ENCODE measurements around the gene THOP1. TPM values are rescaled to one million over a fixed set of nuclear protein-coding genes. Genes with fewer than 3 reads are reported as not detected.
A peak's percentile ranks its signal among the peaks of the same experiment; 100 is the strongest.

THOP1 gene
- total RNA-seq, 2 experiments from 2014 or later: 80.0 to 85.4 TPM

DNA sequence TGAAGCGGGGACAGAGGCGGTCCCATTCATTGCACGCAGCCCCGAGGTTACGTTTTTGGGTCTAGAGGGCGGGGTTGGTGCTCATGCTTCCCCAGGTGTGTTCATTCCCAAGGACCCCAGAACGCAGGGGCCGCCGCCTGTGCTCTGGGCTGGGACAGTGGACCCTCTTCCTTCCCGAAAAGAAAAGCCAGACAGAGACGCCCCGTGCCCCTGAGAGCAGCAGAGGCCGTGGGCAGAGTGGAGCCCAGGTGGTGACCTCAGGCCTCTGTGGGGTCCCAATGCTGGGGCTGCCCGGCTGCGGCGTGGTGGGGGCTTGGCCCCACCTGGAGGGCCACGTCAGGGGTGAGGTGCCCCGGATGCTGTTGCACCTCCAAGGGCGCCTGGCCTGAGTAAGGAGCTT, 17.6 kb upstream of the THOP1 start:
- H3K4me3 Mint-ChIP-seq: no peak overlapping the region
- H3K4me1 Mint-ChIP-seq: peaks cover 2% of the 10 kb centered on the region
- ChIA-PET POLR2A (no interaction called here), CTCF (no interaction called here)
- H3K36me3 Mint-ChIP-seq (ENCODE audit: low read depth): peaks cover 8% of the 10 kb centered on the region
- H3K9me3 Mint-ChIP-seq: no peaks in the 10 kb centered on the region
- no peak overlapping the region for H3K27ac Mint-ChIP-seq
- no peaks in the 10 kb centered on the region for H3K27me3 Mint-ChIP-seq
- DNase-seq: no peak

DNA sequence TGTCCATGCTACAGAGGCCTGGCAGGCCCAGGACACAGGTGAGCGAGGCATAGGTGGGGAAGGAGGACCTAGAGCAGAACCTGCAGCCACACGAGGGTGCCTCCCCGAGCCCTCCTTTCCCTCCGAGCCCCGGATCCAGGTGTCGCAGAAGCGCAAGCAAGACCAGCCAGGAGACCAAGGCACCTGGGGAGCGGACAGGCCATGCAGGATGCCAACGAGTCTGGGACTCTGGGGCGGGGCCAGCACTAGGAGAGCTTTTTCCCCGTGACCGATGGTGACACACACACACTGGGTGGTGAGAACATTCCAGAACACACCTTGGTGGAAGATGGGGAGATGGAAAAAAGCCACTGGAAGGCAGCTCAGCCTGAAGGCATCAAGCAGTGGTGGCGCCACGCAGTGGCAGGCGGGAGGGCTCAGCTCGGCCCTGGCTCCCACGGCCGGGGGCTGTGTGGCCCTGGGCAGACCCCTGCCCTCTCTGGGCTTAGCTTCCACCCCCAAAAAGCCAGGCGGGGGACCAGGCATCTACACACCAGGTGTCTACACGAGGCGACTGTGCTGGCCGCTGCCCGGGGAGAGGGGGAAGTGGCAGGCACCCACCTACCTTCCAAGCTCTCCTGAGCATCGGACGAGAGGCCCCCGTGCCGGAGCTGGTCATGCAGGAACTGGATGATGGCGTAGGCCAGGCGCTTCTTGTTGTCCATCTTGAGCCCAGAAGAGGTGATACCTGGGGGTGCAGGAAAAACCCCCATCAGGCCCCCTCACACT, 16.8 kb upstream of the THOP1 start:
- Mint-ChIP-seq H3K36me3 (ENCODE audit: low read depth) (peaks cover 8% of the 10 kb centered on the region), H3K27ac (no peak overlapping the region), H3K4me1 (peaks cover 2% of the 10 kb centered on the region), H3K27me3 (no peaks in the 10 kb centered on the region), H3K9me3 (no peaks in the 10 kb centered on the region), H3K4me3 (no peak overlapping the region)
- POLR2A ChIA-PET: interaction anchor here (1.5 kb wide), 1 partner anchor 14 kb away, joined by 5 read pairs; the partner anchor contains the start of gene SGTA
- CTCF ChIA-PET: no interaction called here
- DNase-seq: no peak

DNA sequence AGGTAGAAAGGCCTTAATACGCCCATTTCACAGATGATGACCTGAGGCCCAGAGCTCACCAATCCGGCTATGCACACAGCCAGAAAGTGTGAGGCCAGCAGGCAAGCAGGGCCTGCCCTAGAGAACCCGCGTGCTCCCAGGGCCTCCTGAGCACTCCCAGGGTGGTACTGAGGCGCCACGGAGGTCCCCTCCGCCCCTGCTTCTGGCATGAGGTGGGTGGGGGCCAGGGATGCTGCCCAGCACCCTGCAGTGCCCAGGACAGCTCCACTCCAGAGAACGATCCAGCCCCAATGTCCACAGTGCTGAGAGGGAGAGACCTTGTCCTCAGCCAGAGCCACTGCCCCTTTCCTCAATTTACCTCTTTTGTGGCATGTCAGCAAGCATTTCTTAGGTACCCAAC, 16.1 kb upstream of the THOP1 start:
- H3K27me3 Mint-ChIP-seq: no peaks in the 10 kb centered on the region
- CTCF ChIA-PET: no interaction called here
- no peak overlapping the region for H3K4me3 Mint-ChIP-seq
- H3K4me1 Mint-ChIP-seq: peaks cover 6% of the 10 kb centered on the region
- DNase-seq: no peak
- no peak overlapping the region for H3K27ac Mint-ChIP-seq
- H3K9me3 Mint-ChIP-seq: no peaks in the 10 kb centered on the region
- POLR2A ChIA-PET: interaction anchor here (1.5 kb wide), 1 partner anchor 14 kb away, joined by 5 read pairs; the partner anchor contains the start of gene SGTA
- H3K36me3 Mint-ChIP-seq (ENCODE audit: low read depth): peaks cover 8% of the 10 kb centered on the region

DNA sequence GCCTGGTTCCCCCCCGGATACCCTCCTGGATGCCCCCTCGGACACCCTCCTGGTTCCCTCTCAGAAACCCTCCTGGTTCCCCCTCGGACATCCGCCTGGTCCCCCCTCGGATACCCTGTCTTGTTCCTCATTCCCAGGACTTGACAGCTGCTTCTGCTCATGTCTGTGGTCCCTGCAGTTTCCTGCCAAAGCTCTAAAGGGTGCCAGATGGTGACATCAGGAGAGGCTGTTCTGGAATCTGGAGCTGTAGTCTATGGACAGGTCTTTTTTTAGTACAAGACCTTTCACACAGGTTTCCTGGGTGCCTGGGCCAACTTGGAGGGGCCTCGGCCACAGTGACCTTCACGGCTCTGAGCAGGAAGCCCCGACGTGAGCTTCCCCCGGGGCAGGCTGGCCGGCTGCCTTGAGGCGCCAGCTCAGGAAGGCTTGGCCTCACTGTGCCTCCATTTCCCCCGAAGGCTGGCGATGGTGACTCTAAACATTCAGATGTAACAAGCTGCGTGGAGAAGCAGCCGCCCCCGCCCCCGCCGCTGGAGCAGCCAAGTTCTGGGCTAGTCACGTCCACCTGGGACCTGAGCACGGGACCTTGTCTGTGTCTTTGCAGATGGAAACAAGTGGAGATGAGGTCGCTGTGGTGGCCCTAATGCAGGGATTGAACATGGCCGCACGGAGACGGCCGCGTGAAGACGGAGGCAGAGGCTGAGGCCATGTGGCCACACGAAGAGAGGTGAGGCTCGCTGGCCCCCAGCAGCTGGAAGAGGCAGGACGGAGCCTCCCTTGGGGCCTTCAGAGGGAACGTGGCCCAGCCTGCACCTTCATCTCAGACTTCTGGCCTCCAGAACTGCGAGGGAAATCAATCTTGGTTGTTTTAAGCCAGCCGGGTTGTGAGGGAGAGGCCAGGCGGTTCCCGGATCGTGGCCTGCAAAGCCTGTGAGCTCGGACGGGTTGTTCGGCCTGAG, 15.0 kb upstream of the THOP1 start:
- Mint-ChIP-seq H3K4me3 (no peak overlapping the region), H3K4me1 (peaks cover 16% of the 10 kb centered on the region), H3K9me3 (no peaks in the 10 kb centered on the region), H3K36me3 (ENCODE audit: low read depth) (peaks cover 8% of the 10 kb centered on the region), H3K27ac (no peak overlapping the region), H3K27me3 (no peaks in the 10 kb centered on the region)
- no peak for DNase-seq
- CTCF ChIA-PET: no interaction called here
- POLR2A ChIA-PET: no interaction called here

DNA sequence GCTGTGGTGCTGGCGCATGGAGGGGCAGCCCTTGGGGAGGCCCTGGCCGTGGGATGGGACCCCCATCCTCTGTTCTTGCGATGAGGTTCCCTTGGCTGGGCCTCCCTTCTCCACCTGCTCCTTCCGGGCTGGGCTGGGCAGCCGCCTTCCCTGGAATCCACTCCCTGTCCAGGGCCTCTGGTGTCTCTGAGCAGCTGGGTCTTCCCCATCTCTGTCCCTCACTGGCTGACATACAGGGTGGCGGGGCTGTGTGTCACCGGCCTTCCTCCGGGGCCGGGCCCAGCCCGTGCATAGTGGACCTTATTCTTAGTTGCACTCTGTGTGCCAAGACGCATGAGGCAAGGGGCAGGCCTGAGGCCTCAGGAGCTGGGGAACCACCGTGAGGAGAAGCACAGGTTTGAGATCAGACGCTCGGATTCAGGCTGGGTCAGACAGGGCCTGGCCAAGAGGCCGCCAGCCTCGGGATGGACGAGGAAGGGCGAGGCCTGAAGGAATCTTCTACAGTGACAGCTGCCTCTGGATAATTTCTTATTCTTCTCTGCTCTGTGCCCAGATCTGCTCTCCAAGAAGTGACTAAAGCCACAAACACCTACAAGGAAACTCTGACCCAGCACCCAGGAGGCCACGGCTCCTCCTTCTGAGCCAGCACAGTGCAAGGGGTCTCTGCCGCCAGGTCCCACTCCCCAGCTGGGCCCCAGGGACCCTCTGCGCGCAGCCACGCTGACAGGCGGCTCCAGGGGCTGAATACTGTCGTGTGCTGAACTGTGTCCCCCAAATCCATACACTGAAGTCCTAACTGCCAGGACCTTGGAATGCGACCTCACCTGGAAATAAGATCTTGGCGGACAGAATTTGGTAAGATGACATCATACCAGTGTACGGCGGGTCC, 13.3 kb upstream of the THOP1 start:
- CTCF ChIA-PET: no interaction called here
- no peak overlapping the region for H3K4me3 Mint-ChIP-seq
- peaks cover 28% of the 10 kb centered on the region for H3K4me1 Mint-ChIP-seq
- no peak for DNase-seq
- no peaks in the 10 kb centered on the region for H3K9me3 Mint-ChIP-seq
- no peaks in the 10 kb centered on the region for H3K27me3 Mint-ChIP-seq
- POLR2A ChIA-PET: no interaction called here
- no peak overlapping the region for H3K27ac Mint-ChIP-seq
- H3K36me3 Mint-ChIP-seq (ENCODE audit: low read depth): peaks cover 4% of the 10 kb centered on the region

DNA sequence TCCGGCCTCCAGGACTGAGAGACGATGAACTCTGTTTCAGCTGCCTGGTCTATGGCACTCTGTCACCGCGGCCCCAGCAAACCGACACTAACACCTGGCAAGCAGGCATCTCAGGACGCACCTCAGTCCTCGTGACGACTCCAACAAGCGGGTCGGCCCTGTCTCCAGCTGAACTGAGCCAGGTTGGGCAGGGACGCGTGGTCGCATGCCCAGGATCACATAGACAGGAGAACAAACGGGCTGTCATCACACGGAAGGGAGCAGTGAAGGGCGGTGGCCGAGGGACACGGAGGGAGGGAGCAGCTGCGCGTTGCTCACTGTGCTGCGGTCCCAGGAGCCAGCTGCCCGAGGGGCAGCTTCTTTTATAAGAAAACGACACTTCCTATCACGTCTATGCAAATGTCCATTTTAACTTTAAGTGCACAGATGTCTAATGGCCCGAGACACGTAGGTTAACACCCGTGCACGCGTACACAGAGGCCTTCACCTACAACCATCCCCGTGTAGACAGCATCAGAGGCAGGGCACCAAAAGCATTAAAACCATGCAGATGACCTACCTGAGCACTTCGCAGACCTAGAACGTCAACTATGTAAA, 11.1 kb upstream of the THOP1 start:
- H3K27ac Mint-ChIP-seq: no peak overlapping the region
- peaks cover 28% of the 10 kb centered on the region for H3K4me1 Mint-ChIP-seq
- ChIA-PET POLR2A (no interaction called here), CTCF (no interaction called here)
- no peaks in the 10 kb centered on the region for H3K9me3 Mint-ChIP-seq
- peaks cover 4% of the 10 kb centered on the region for H3K36me3 Mint-ChIP-seq (ENCODE audit: low read depth)
- DNase-seq: no peak
- H3K4me3 Mint-ChIP-seq: no peak overlapping the region
- H3K27me3 Mint-ChIP-seq: no peaks in the 10 kb centered on the region

DNA sequence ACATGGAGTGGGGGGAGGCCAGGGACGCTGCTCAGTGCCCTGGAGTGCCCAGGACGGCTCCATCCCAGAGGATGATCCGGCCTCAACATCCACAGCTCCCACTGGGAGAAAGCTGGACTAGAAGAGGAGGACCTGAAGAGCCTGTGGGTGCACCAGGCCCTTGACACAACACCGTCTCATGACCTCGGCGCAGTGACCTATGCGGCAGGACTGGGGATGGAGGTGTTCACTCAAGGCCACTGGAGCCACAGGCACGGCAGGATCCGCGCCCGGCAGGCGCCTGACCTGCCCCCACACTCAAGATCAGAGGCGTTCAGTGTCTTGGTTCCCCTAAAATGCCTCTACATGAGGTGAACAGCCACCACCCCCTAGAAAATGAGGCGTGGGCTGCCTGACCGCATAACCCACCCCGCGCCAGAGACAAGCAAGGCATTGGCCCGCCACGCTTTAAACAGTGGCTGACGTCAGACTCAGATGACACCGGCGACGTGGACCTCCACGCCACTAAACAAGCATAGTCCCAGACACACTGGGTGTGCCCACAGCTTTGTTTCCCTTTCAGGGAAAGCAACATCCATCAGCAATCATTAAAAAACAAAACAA, 10.2 kb upstream of the THOP1 start:
- peak overlapping the region; percentile 91 for H3K27ac Mint-ChIP-seq
- H3K4me3 Mint-ChIP-seq: peak overlapping the region; percentile 76
- POLR2A ChIA-PET: interaction anchor here (0.6 to 1.6 kb wide), 5 partner anchors 9 to 64 kb away, joined by 3 to 8 read pairs (median 3); partner anchors contain the start of genes SLC39A3 and THOP1
- peaks cover 30% of the 10 kb centered on the region for H3K4me1 Mint-ChIP-seq
- CTCF ChIA-PET: interaction anchor here (1.3 kb wide), 1 partner anchor 127 kb away, joined by 4 read pairs; no protein-coding TSS in a partner anchor
- H3K9me3 Mint-ChIP-seq: no peaks in the 10 kb centered on the region
- H3K36me3 Mint-ChIP-seq (ENCODE audit: low read depth): peaks cover 5% of the 10 kb centered on the region
- no peak for DNase-seq
- H3K27me3 Mint-ChIP-seq: no peaks in the 10 kb centered on the region

DNA sequence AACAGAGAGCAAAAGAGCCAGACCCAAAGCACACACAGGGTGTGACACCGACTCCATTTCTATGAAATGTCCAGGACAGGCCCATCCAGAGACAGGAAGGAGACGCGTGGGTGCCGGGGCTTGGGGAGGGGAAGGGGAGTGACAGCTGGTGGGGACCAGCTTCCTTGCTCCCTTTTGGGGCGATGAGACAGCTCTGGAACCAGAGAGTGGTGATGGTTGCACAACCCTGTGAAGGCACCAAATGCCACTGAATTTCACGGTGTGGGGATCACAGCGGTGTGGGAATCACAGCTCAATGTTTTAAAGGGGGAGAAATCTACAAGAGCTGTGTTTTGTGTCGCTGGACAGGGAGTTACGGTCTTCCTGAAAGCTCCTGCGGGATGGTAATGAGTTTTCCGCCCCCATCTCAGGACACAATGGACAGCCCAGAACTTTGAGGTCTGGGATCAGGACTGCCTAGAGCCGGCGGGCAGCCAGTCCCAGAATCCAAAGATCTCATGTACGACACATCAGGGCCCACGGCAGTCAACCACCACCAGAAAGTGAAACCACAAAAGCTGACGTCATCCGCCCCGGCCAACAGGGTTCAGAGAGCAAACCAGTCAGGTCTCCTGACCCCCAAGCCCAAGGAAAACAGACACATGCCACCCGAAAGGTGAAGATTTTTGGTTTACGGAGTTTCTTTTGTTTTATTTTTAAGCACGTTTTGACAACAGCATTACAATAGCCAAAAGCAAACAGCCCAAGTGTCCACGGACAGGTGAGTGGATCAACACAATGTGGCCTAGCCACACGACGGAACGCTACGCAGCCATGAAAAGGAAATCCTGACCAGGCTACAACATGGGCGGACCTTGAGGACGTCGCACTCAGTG, 9.5 kb upstream of the THOP1 start:
- peak overlapping the region; percentile 76 for H3K4me3 Mint-ChIP-seq
- H3K4me1 Mint-ChIP-seq: peaks cover 37% of the 10 kb centered on the region
- peak overlapping the region; percentile 91 for H3K27ac Mint-ChIP-seq
- H3K36me3 Mint-ChIP-seq (ENCODE audit: low read depth): peaks cover 10% of the 10 kb centered on the region
- POLR2A ChIA-PET: interaction anchor here (0.6 to 1.6 kb wide), 5 partner anchors 9 to 65 kb away, joined by 3 to 8 read pairs (median 3); partner anchors contain the start of genes SLC39A3 and THOP1
- CTCF ChIA-PET: interaction anchor here (1.3 kb wide), 1 partner anchor 127 kb away, joined by 4 read pairs; no protein-coding TSS in a partner anchor
- H3K27me3 Mint-ChIP-seq: no peaks in the 10 kb centered on the region
- DNase-seq: peak; percentile 79
- H3K9me3 Mint-ChIP-seq: no peaks in the 10 kb centered on the region

DNA sequence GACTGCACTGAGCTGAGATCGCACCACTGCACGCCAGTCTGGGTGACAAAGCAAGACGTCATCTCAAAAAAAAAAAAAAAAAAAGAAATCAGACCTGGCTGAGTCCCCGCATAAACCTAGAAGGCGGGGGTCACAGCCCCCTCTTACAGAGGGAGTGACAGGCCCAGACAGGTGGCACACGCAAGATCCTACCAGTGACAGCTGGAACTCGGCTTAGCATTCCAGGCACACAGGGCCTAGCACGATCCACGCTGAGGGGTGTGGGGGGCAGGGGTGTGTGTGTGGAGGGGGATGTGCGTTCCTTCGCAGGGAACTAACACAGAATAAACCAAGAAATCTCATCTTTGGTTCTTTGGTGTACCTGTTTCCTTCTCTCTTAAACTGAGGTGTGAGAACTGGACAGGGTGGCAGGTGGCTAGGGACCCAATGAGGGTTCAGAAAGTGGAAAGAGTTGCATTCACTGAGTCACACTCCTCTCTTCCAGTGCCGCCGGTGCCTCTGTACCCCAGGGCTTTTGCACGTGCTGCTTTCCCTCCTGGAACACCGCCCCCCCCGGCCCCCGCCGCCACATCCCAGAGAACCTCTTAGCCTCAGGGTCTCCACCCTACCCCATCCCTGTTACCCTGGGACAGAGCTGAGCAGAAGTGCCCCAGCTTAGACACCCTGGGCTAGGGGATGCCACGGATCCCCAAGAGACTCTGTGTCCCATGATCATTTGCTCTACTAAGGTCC, 7.2 kb upstream of the THOP1 start:
- Mint-ChIP-seq H3K9me3 (no peaks in the 10 kb centered on the region), H3K36me3 (ENCODE audit: low read depth) (peaks cover 16% of the 10 kb centered on the region), H3K4me1 (peaks cover 53% of the 10 kb centered on the region), H3K27ac (peak overlapping the region; percentile 34), H3K27me3 (no peaks in the 10 kb centered on the region), H3K4me3 (no peak overlapping the region)
- DNase-seq: no peak
- ChIA-PET POLR2A (no interaction called here), CTCF (no interaction called here)

DNA sequence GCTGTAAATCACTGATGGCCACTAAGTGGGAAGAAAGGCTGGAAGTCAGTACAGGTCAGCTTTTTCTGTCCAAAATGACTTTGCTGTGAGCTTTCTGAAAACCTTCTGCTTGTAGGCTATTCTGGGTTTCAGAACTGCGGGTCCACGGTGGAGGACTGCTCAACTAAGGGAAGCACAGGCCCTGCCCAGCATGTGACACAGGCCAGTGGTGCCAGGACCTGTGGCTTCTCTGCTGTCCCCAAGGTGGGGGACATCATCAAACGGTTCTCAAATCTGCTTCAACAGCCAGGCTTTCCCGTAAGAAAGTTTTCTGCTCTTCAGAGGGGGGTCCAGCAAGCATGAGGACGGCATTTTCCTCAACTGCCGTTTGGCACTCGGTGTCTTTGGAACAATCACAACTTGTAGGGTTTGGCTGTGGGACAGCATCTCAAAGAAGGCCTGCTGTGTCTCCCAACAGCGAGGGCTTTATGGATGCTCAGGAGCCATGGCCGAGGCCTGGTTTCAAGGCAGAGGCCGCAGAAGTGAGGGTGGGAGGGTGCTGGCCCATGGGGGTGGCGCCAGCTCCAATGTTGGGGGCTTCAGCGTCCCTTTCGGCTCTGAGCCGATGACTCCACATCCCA, 6.1 kb upstream of the THOP1 start:
- Mint-ChIP-seq H3K9me3 (no peaks in the 10 kb centered on the region), H3K27ac (no peak overlapping the region), H3K4me3 (no peak overlapping the region), H3K36me3 (ENCODE audit: low read depth) (peaks cover 16% of the 10 kb centered on the region), H3K4me1 (peaks cover 59% of the 10 kb centered on the region), H3K27me3 (no peaks in the 10 kb centered on the region)
- ChIA-PET CTCF (no interaction called here), POLR2A (no interaction called here)
- no peak for DNase-seq

Data from activated CD4-positive, alpha-beta memory T cell treated with anti-CD3 and anti-CD28 coated beads, Interleukin-2, amount 10 ng/mL, durations not matched to agents 7 days and 5 days (primary cell).